Prostate gland (tissue), 2 donors: ENCODE results near the gene CP.

ENCODE experiments used
- CTCF ChIP-seq, 4 experiments: fragments of 200-600 bp in 2 of 4; fragments of 450-650 bp in 2 of 4; sonication (generic) in 2 of 4; IDR thresholded peaks; 1 replicate in 3 of 4; 2 replicates in 1 of 4; pipeline ENCODE4 v1.5.1; 2016 to 2019; ENCODE audit warnings: antibody characterized with exemption in 4 of 4, mild to moderate bottlenecking in 2 of 4, moderate library complexity in 2 of 4
- POLR2AphosphoS5 ChIP-seq: sonication (generic); formaldehyde crosslinking; IDR thresholded peaks from one replicate; pipeline ENCODE4 v1.6.1; 2017; ENCODE audit warnings: antibody characterized with exemption

- TF ChIP-seq POLR2AphosphoS5 (no peak), CTCF (IDR thresholded peaks at IDR 0.05) (no peak)
These were observed 35.4 kb downstream of the CP start for GRCh38 chr3:149186219-149186618.
